Left lung (tissue), 10 donors: Measurements from ENCODE around the gene MORN1. TPM values are rescaled to one million over a fixed set of nuclear protein-coding genes. Genes with fewer than 3 reads are reported as not detected.

ENCODE experiments used
- ATAC-seq: fragments of 200-7000 bp; cut with Tn5 transposase; one replicate; pipeline ENCODE4 v1.9.1; 2020; ENCODE audit warnings: moderate library complexity
- DNase-seq, 4 donors: peaks; one replicate each; pipeline ENCODE4 v3.0.0-alpha.2; 2013 to 2020
- H3K27ac ChIP-seq, 2 donors: fragments of 200-600 bp; sonication (generic) in 1 of 2; one replicate each; pipeline versions ENCODE4 v1.5.0 to v1.8.0; 2020 to 2021
- H3K27me3 ChIP-seq, 2 donors: fragments of 200-600 bp; sonication (generic) in 1 of 2; one replicate each; pipeline versions ENCODE4 v1.5.0 to v1.8.0; 2020 to 2021
- H3K36me3 ChIP-seq, 2 donors: fragments of 200-600 bp; sonication (generic) in 1 of 2; one replicate each; pipeline versions ENCODE4 v1.5.0 to v1.8.0; 2020 to 2021
- H3K4me1 ChIP-seq, 2 donors: fragments of 200-600 bp; one replicate each; pipeline ENCODE4 v1.8.0; 2021
- H3K4me3 ChIP-seq, 2 donors: fragments of 200-600 bp; sonication (generic) in 1 of 2; one replicate each; pipeline versions ENCODE4 v1.5.0 to v1.8.0; 2020 to 2021; ENCODE audit warnings: mild to moderate bottlenecking in 1 of 2
- H3K9me3 ChIP-seq, 2 donors: fragments of 200-600 bp; sonication (generic) in 1 of 2; one replicate each; pipeline versions ENCODE4 v1.5.0 to v1.8.0; 2020 to 2021
- CTCF ChIP-seq, 2 donors: fragments of 200-600 bp; sonication (generic) in 1 of 2; IDR thresholded peaks; one replicate each; pipeline versions ENCODE4 v1.5.0 to v1.8.0; 2021; ENCODE audit warnings: antibody characterized with exemption in 2 of 2
- intact Hi-C, 2 donors: fragments of 100-400 bp; cut with DNase I; formaldehyde crosslinking; loops; one replicate each; pipeline versions ENCODE4 v1.11.2 to v1.14.2; 2022
- polyA plus RNA-seq, 6 donors: library from polyadenylated mRNA; unstranded; fragments of 120-200 nt; gene quantifications; one replicate each; pipeline ENCODE4 v1.2.1, GENCODE V29; 2013; ENCODE audit not compliant: insufficient read length in 6 of 6
- total RNA-seq, 2 donors: library from RNA; stranded (reverse); fragmentation: NEBNext Ultra II Directional; extraction: Animal tissue kit (Norgen Biotek cat#: 25700); gene quantifications; one replicate each; pipeline ENCODE4 v1.2.1, GENCODE V29; 2021
- donor health status: DM: no; HTN: yes; CAD: no.
- donor health status: DM: no; HTN: no; CAD: no.

The MORN1 gene
- total and polyA plus RNA-seq, 8 donors = 7.5 to 17.8 (median 14.1) TPM

GRCh38 chr1:2343023-2343935, 48.1 kb downstream of the MORN1 start:
- H3K27ac ChIP-seq = no peak overlapping the region
- DNase-seq = peak in 1 of 4 donors; percentile 61
- H3K4me3 ChIP-seq = no peak overlapping the region
- H3K36me3 ChIP-seq = no peaks in the 10 kb centered on the region
- TF ChIP-seq CTCF (IDR thresholded peaks at IDR 0.05) = no peak
- no peaks in the 10 kb centered on the region for H3K4me1 ChIP-seq
- ATAC-seq = no peak
- no peaks in the 10 kb centered on the region for H3K9me3 ChIP-seq
- H3K27me3 ChIP-seq = no peaks in the 10 kb centered on the region
- intact Hi-C loops = no loop called here

- Histone ChIP-seq H3K27ac (no peak overlapping the region), H3K4me3 (no peak overlapping the region), H3K9me3 (no peaks in the 10 kb centered on the region), H3K27me3 (no peaks in the 10 kb centered on the region), H3K36me3 (no peaks in the 10 kb centered on the region), H3K4me1 (no peaks in the 10 kb centered on the region)
- ATAC-seq = no peak
- intact Hi-C loops = no loop called here
- TF ChIP-seq CTCF (IDR thresholded peaks at IDR 0.05) = no peak
- DNase-seq = no peak
Measured at GRCh38 chr1:2342384-2343022, 48.9 kb downstream of the MORN1 start.

- H3K4me1 ChIP-seq = no peaks in the 10 kb centered on the region
- no peaks in the 10 kb centered on the region for H3K9me3 ChIP-seq
- H3K27me3 ChIP-seq = peaks cover 0 to 5% of the 10 kb centered on the region in 2 donors
- no peak for TF ChIP-seq CTCF (IDR thresholded peaks at IDR 0.05)
- H3K27ac ChIP-seq = no peak overlapping the region
- H3K4me3 ChIP-seq = no peak overlapping the region
- ATAC-seq (no peak), DNase-seq (peak in 1 of 4 donors; percentile 72)
- H3K36me3 ChIP-seq = no peaks in the 10 kb centered on the region
- intact Hi-C loops = no loop called here
Measured at GRCh38 chr1:2341706-2342383, 49.5 kb downstream of the MORN1 start.

GRCh38 chr1:2340918-2341254, 50.5 kb downstream of the MORN1 start:
- intact Hi-C loops = no loop called here
- Histone ChIP-seq H3K36me3 (no peaks in the 10 kb centered on the region), H3K4me1 (no peaks in the 10 kb centered on the region), H3K27me3 (peaks cover 0 to 10% of the 10 kb centered on the region in 2 donors), H3K4me3 (no peak overlapping the region), H3K9me3 (no peaks in the 10 kb centered on the region), H3K27ac (no peak overlapping the region)
- TF ChIP-seq CTCF (IDR thresholded peaks at IDR 0.05) = no peak
- peak in 1 of 4 donors; percentile 64 for DNase-seq
- no peak for ATAC-seq
